Renal cortical epithelial cell (primary cell): ENCODE measurements around the gene SHC1. TPM values are rescaled to one million over a fixed set of nuclear protein-coding genes. Genes with fewer than 3 reads are reported as not detected.
A peak's percentile ranks its signal among the peaks of the same experiment; 100 is the strongest.

Source experiments
- DNase-seq: peaks from one replicate; pipeline ENCODE4 v3.0.0-alpha.2; 2011; ENCODE audit warnings: low read depth
- total RNA-seq: library from RNA; depleted of rRNA; stranded (reverse); fragments of >200 nt; gene quantifications from 2 replicates; pipeline ENCODE4 v1.2.3, GENCODE V29; 2014

Gene SHC1
- total RNA-seq, 1 donor from 2014 or later, result 107 TPM

GRCh38 chr1:154973344-154974101, 3.0 kb upstream of the SHC1 start:
- DNase-seq, result peak; percentile 94

GRCh38 chr1:154972517-154973343, 2.2 kb upstream of the SHC1 start:
- DNase-seq, result peak; percentile 96

- DNase-seq, result no peak
These were observed 1.6 kb upstream of the SHC1 start for GRCh38 chr1:154972213-154972516.

- peak; percentile 49 for DNase-seq
These were observed 923 bp upstream of the SHC1 start for GRCh38 chr1:154971341-154971998.

- no peak for DNase-seq
These were observed 591 bp downstream of the SHC1 start for GRCh38 chr1:154969860-154970452.

- DNase-seq, result no peak
These were observed 1.3 kb downstream of the SHC1 start for GRCh38 chr1:154969246-154969645.

GRCh38 chr1:154968731-154969130, 1.8 kb downstream of the SHC1 start:
- DNase-seq, result no peak

GRCh38 chr1:154967331-154967950, 3.1 kb downstream of the SHC1 start:
- no peak for DNase-seq

GRCh38 chr1:154966111-154966510, 4.4 kb downstream of the SHC1 start:
- no peak for DNase-seq

- DNase-seq, result no peak
These were observed 6.2 kb downstream of the SHC1 start for GRCh38 chr1:154964359-154964758.

- DNase-seq, result no peak
These were observed 6.9 kb downstream of the SHC1 start for GRCh38 chr1:154963643-154964042.

- DNase-seq, result no peak
These were observed 7.7 kb downstream of the SHC1 start for GRCh38 chr1:154962795-154963330.

GRCh38 chr1:154962156-154962749, 8.3 kb downstream of the SHC1 start:
- DNase-seq, result no peak

- peak; percentile 33 for DNase-seq
These were observed 9.1 kb downstream of the SHC1 start, which contains the start of gene PYGO2 for GRCh38 chr1:154961207-154962155. Gene PYGO2, minus strand, starts transcription at chr1:154961782. Its CDS starts 206 bp downstream, at chr1:154961576.

- no peak for DNase-seq
These were observed 10.0 kb downstream of the SHC1 start for GRCh38 chr1:154960446-154961136.

GRCh38 chr1:154959426-154959780, 11.1 kb downstream of the SHC1 start:
- no peak for DNase-seq

- DNase-seq, result no peak
These were observed 11.7 kb downstream of the SHC1 start for GRCh38 chr1:154958681-154959425.

- DNase-seq, result no peak
These were observed 12.5 kb downstream of the SHC1 start for GRCh38 chr1:154958036-154958435.
